NCI-H1436 (cell line): Measurements from ENCODE around the gene RPS6KA1.
"Not testable (repeated sequence)": the region's sequence is repeated elsewhere in the genome, so short reads cannot be mapped to it uniquely, and the experiment has no call there.

Experiments
- DNase-seq: peaks from one replicate; lab custom pipeline; 2025; lab: John Stamatoyannopoulos, UW

RPS6KA1 gene

GRCh38 chr1:26555550-26555981 lies 26.0 kb downstream of the RPS6KA1 start:
- no peak for DNase-seq

GRCh38 chr1:26556111-26556510 lies 26.6 kb downstream of the RPS6KA1 start:
- DNase-seq = no peak

GRCh38 chr1:26557008-26557407 lies 27.4 kb downstream of the RPS6KA1 start:
- no peak for DNase-seq

GRCh38 chr1:26558685-26559048 lies 29.1 kb downstream of the RPS6KA1 start:
- DNase-seq = no peak

- no peak for DNase-seq
These were observed 30.8 kb downstream of the RPS6KA1 start for GRCh38 chr1:26560403-26560780.

- no peak for DNase-seq
These were observed 40.7 kb downstream of the RPS6KA1 start for GRCh38 chr1:26570287-26570686.

- DNase-seq = no peak
These were observed 41.8 kb downstream of the RPS6KA1 start for GRCh38 chr1:26571381-26571780.

- no peak for DNase-seq
These were observed 44.5 kb downstream of the RPS6KA1 start for GRCh38 chr1:26574018-26574417.

GRCh38 chr1:26574719-26575251 lies 45.2 kb downstream of the RPS6KA1 start:
- DNase-seq = no peak

GRCh38 chr1:26575348-26575747 lies 45.8 kb downstream of the RPS6KA1 start:
- no peak for DNase-seq

- DNase-seq = no peak
These were observed 48.6 kb downstream of the RPS6KA1 start for GRCh38 chr1:26578167-26578566.

GRCh38 chr1:26579681-26580111 lies 50.1 kb downstream of the RPS6KA1 start:
- no peak for DNase-seq

- no peak for DNase-seq
These were observed 50.6 kb downstream of the RPS6KA1 start for GRCh38 chr1:26580116-26580515.

- no peak for DNase-seq
These were observed 51.7 kb downstream of the RPS6KA1 start for GRCh38 chr1:26581287-26581651.

- no peak for DNase-seq
These were observed 52.7 kb downstream of the RPS6KA1 start for GRCh38 chr1:26582053-26582835.

GRCh38 chr1:26582836-26583460 lies 53.4 kb downstream of the RPS6KA1 start:
- DNase-seq = no peak

- no peak for DNase-seq
These were observed 54.3 kb downstream of the RPS6KA1 start for GRCh38 chr1:26583646-26584485.

GRCh38 chr1:26584588-26584987 lies 55.0 kb downstream of the RPS6KA1 start:
- not testable (repeated sequence) for DNase-seq

- DNase-seq = no peak
These were observed 55.9 kb downstream of the RPS6KA1 start for GRCh38 chr1:26585471-26585870.

GRCh38 chr1:26593385-26593784 lies 63.8 kb downstream of the RPS6KA1 start:
- DNase-seq = no peak

- DNase-seq = not testable (repeated sequence)
These were observed 65.0 kb downstream of the RPS6KA1 start for GRCh38 chr1:26594593-26594992.

- no peak for DNase-seq
These were observed 68.1 kb downstream of the RPS6KA1 start for GRCh38 chr1:26597629-26598039.

- no peak for DNase-seq
These were observed 69.3 kb downstream of the RPS6KA1 start for GRCh38 chr1:26598890-26599289.
